Measurements from ENCODE around the gene CELF6. TPM values are rescaled to one million over a fixed set of nuclear protein-coding genes. Genes with fewer than 3 reads are reported as not detected.

The CELF6 gene
- total and polyA plus RNA-seq, 2 donors (not counting 1 experiment from before 2014, with no cell fraction given) = 0.08 to 0.17 TPM

DNA sequence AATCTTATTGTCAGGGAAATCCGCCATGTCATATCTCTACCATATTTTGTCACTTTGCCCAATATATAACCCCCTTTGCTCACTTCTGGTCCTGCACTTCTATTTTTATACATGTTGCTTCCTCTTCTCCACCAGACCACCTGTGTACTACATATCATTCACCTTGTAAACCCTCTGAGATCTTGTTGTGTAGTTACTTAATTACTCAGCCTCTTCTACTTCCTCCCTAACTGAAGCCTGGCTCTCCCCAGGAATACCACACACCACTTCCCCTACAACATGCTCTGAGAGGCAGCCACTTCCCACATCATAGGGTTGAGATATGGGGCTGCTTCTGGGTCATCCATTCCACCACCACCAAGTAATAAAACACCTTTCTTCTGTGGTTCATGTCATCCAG is 45.9 kb upstream of the CELF6 start:
- no peaks in the 10 kb centered on the region for H3K27me3 ChIP-seq (ENCODE audit: control insufficient read depth, insufficient read depth, low read length)
- no peak overlapping the region for H3K4me3 ChIP-seq (replicated peaks in 1 of 4; ENCODE audit: control extremely low read depth in 1 of 4, insufficient read depth in 1 of 4, low read depth in 3 of 4, low read length in 4 of 4)
- TF ChIP-seq, protein P1, sequence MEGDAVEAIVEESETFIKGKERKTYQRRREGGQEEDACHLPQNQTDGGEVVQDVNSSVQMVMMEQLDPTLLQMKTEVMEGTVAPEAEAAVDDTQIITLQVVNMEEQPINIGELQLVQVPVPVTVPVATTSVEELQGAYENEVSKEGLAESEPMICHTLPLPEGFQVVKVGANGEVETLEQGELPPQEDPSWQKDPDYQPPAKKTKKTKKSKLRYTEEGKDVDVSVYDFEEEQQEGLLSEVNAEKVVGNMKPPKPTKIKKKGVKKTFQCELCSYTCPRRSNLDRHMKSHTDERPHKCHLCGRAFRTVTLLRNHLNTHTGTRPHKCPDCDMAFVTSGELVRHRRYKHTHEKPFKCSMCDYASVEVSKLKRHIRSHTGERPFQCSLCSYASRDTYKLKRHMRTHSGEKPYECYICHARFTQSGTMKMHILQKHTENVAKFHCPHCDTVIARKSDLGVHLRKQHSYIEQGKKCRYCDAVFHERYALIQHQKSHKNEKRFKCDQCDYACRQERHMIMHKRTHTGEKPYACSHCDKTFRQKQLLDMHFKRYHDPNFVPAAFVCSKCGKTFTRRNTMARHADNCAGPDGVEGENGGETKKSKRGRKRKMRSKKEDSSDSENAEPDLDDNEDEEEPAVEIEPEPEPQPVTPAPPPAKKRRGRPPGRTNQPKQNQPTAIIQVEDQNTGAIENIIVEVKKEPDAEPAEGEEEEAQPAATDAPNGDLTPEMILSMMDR (conservative IDR thresholded peaks at IDR 0.05 in 1 of 2, IDR thresholded peaks at IDR 0.05 in 1 of 2; ENCODE audit: low read depth in 1 of 2, low read length in 2 of 2) = no peak
- TF ChIP-seq EZH2 (IDR thresholded peaks at IDR 0.05; ENCODE audit: low read length, missing control alignments) = no peak
- H3K27ac ChIP-seq (ENCODE audit: insufficient read depth, low read length) = no peak overlapping the region
- H3K4me2 ChIP-seq (ENCODE audit: extremely low read depth, insufficient read depth, low read length) = no peak overlapping the region
- H3K36me3 ChIP-seq (ENCODE audit: control insufficient read depth, insufficient read depth, low read length) = no peaks in the 10 kb centered on the region
- H3K79me2 ChIP-seq (ENCODE audit: control insufficient read depth, insufficient read depth, low read length) = peaks cover 2% of the 10 kb centered on the region
- H4K20me1 ChIP-seq (ENCODE audit: control insufficient read depth, extremely low read depth, insufficient read depth, low read length) = no peaks in the 10 kb centered on the region
- no peak overlapping the region for H2AFZ ChIP-seq (ENCODE audit: low read length)
- H3K4me1 ChIP-seq (ENCODE audit: control insufficient read depth, extremely low read depth, insufficient read depth, low read length) = peaks cover 2% of the 10 kb centered on the region
- no peaks in the 10 kb centered on the region for H3K9me3 ChIP-seq (ENCODE audit: control insufficient read depth, insufficient read depth, low read depth, low read length)
- H3K9ac ChIP-seq (ENCODE audit: insufficient read depth, low read length) = no peak overlapping the region
- no peak for DNase-seq (ENCODE audit: low read depth in 2 of 2)

DNA sequence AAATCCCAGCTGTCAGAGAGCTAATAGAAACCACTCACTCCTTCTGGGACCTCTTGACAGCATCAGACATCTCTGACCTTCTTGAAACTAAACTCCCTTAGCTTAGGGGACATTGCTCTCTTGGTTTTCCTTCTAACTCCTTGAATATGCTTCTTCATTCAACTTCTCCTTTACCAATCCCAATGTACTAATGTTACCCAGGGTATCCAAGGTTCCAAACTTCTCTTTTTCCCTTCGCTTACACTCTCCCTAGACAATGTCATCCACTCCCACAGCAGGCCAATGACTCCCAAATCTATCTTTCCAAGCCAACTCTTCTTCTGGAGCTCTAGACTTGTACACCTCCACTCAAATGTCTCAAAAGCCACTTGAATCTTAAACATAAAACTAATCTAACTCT is 41.2 kb upstream of the CELF6 start:
- no peaks in the 10 kb centered on the region for H3K27me3 ChIP-seq (ENCODE audit: control insufficient read depth, insufficient read depth, low read length)
- H4K20me1 ChIP-seq (ENCODE audit: control insufficient read depth, extremely low read depth, insufficient read depth, low read length) = no peaks in the 10 kb centered on the region
- no peaks in the 10 kb centered on the region for H3K79me2 ChIP-seq (ENCODE audit: control insufficient read depth, insufficient read depth, low read length)
- TF ChIP-seq, protein P1 (conservative IDR thresholded peaks at IDR 0.05 in 1 of 2, IDR thresholded peaks at IDR 0.05 in 1 of 2; ENCODE audit: low read depth in 1 of 2, low read length in 2 of 2) = no peak
- no peak for TF ChIP-seq EZH2 (IDR thresholded peaks at IDR 0.05; ENCODE audit: low read length, missing control alignments)
- no peak for DNase-seq (ENCODE audit: low read depth in 2 of 2)
- H3K27ac ChIP-seq (ENCODE audit: insufficient read depth, low read length) = no peak overlapping the region
- H3K4me2 ChIP-seq (ENCODE audit: extremely low read depth, insufficient read depth, low read length) = no peak overlapping the region
- H3K9me3 ChIP-seq (ENCODE audit: control insufficient read depth, insufficient read depth, low read depth, low read length) = no peaks in the 10 kb centered on the region
- H2AFZ ChIP-seq (ENCODE audit: low read length) = no peak overlapping the region
- H3K4me1 ChIP-seq (ENCODE audit: control insufficient read depth, extremely low read depth, insufficient read depth, low read length) = peaks cover 4% of the 10 kb centered on the region
- no peaks in the 10 kb centered on the region for H3K36me3 ChIP-seq (ENCODE audit: control insufficient read depth, insufficient read depth, low read length)
- no peak overlapping the region for H3K4me3 ChIP-seq (replicated peaks in 1 of 4; ENCODE audit: control extremely low read depth in 1 of 4, insufficient read depth in 1 of 4, low read depth in 3 of 4, low read length in 4 of 4)
- no peak overlapping the region for H3K9ac ChIP-seq (ENCODE audit: insufficient read depth, low read length)

DNA sequence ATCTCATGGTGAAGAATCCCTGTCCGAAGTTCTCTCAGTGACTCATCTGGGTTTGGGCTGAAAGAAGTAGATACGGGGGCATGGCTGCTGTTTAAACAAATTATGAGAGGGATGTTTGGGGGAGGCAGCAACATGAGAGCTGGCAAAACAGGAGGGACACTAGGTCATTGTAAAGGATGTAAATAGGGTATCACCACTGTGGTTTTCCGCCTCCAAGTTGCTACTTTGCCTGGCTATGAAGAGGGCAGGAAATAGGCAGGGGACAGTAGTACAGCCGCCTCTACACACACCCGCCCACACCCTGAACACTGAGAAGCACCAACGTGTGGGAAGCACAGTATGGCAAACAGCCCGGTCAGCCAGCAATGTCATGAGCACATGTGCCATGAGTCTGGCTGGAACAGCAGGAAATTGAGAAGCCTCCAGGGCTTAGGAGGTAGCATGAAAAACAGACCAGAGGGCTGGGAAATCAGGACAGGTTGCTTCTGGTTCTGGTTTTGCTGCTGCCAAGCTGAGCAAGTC is 38.8 kb upstream of the CELF6 start:
- H3K79me2 ChIP-seq (ENCODE audit: control insufficient read depth, insufficient read depth, low read length) = no peaks in the 10 kb centered on the region
- H3K27ac ChIP-seq (ENCODE audit: insufficient read depth, low read length) = no peak overlapping the region
- H3K27me3 ChIP-seq (ENCODE audit: control insufficient read depth, insufficient read depth, low read length) = no peaks in the 10 kb centered on the region
- peak overlapping the region; percentile 46 for H3K4me2 ChIP-seq (ENCODE audit: extremely low read depth, insufficient read depth, low read length)
- H3K4me3 ChIP-seq (replicated peaks in 1 of 4; ENCODE audit: control extremely low read depth in 1 of 4, insufficient read depth in 1 of 4, low read depth in 3 of 4, low read length in 4 of 4) = no peak overlapping the region
- no peaks in the 10 kb centered on the region for H4K20me1 ChIP-seq (ENCODE audit: control insufficient read depth, extremely low read depth, insufficient read depth, low read length)
- H3K9me3 ChIP-seq (ENCODE audit: control insufficient read depth, insufficient read depth, low read depth, low read length) = no peaks in the 10 kb centered on the region
- H3K9ac ChIP-seq (ENCODE audit: insufficient read depth, low read length) = no peak overlapping the region
- H3K4me1 ChIP-seq (ENCODE audit: control insufficient read depth, extremely low read depth, insufficient read depth, low read length) = peaks cover 4% of the 10 kb centered on the region
- TF ChIP-seq EZH2 (IDR thresholded peaks at IDR 0.05; ENCODE audit: low read length, missing control alignments) = no peak
- TF ChIP-seq, protein P1 (conservative IDR thresholded peaks at IDR 0.05 in 1 of 2, IDR thresholded peaks at IDR 0.05 in 1 of 2; ENCODE audit: low read depth in 1 of 2, low read length in 2 of 2) = no peak
- no peaks in the 10 kb centered on the region for H3K36me3 ChIP-seq (ENCODE audit: control insufficient read depth, insufficient read depth, low read length)
- H2AFZ ChIP-seq (ENCODE audit: low read length) = no peak overlapping the region
- DNase-seq (ENCODE audit: low read depth in 2 of 2) = peak; percentile 69 to 86
